HepG2 (cell line): ENCODE results near the gene C2orf92. TPM values are rescaled to one million over a fixed set of nuclear protein-coding genes. Genes with fewer than 3 reads are reported as not detected.

Experiments
- GTF2F1 ChIP-seq: fragments of 150-350 bp; IDR thresholded peaks from 2 replicates; pipeline ENCODE4 v1.6.1; 2014; ENCODE audit warnings: low read length
- HMGXB3 ChIP-seq: sonication (generic); formaldehyde crosslinking; IDR thresholded peaks from 2 replicates; pipeline ENCODE4 v1.4.0; 2020; ENCODE audit warnings: missing genetic modification reagents, borderline replicate concordance
- JUN ChIP-seq: sonication (generic); formaldehyde crosslinking; IDR thresholded peaks from 2 replicates; pipeline ENCODE4 v1.4.0; 2020; ENCODE audit warnings: mild to moderate bottlenecking, missing genetic modification reagents
- MAFF ChIP-seq: IDR thresholded peaks from 2 replicates; pipeline ENCODE4 v1.6.1; 2011; ENCODE audit warnings: low read depth, low read length, improper control_type of control experiment
- NKX3-1 ChIP-seq: sonication (generic); formaldehyde crosslinking; IDR thresholded peaks from 2 replicates; pipeline ENCODE4 v1.5.0; 2020; ENCODE audit warnings: missing genetic modification reagents
- PRMT3 ChIP-seq: sonication (generic); formaldehyde crosslinking; IDR thresholded peaks from 2 replicates; pipeline ENCODE4 v1.8.1; 2022; ENCODE audit warnings: low read depth, mild to moderate bottlenecking, moderate library complexity, missing genetic modification reagents, borderline replicate concordance
- RAD51 ChIP-seq: fragments of 450-650 bp; IDR thresholded peaks from 2 replicates; pipeline ENCODE4 v1.6.1; 2016; ENCODE audit warnings: borderline replicate concordance
- SP5 ChIP-seq: IDR thresholded peaks from 2 replicates; pipeline ENCODE4 v1.6.1; 2016; ENCODE audit warnings: low read depth, borderline replicate concordance
- STAT6 ChIP-seq: sonication (generic); formaldehyde crosslinking; IDR thresholded peaks from 2 replicates; pipeline ENCODE4 v1.4.0; 2020; ENCODE audit warnings: missing genetic modification reagents, mild to moderate bottlenecking, borderline replicate concordance
- TFDP2 ChIP-seq: sonication (generic); formaldehyde crosslinking; IDR thresholded peaks from 2 replicates; pipeline ENCODE4 v1.4.0; 2020; ENCODE audit warnings: missing genetic modification reagents
- ZNF382 ChIP-seq: sonication (generic); formaldehyde crosslinking; IDR thresholded peaks from 2 replicates; pipeline ENCODE4 v1.5.0; 2020; ENCODE audit warnings: missing genetic modification reagents, mild to moderate bottlenecking, borderline replicate concordance
- ZNF569 ChIP-seq: sonication (generic); formaldehyde crosslinking; IDR thresholded peaks from 2 replicates; pipeline ENCODE4 v1.5.0; 2020; ENCODE audit warnings: mild to moderate bottlenecking, missing genetic modification reagents, moderate library complexity, borderline replicate concordance
- ZNF720 ChIP-seq: sonication (generic); formaldehyde crosslinking; IDR thresholded peaks from 2 replicates; pipeline ENCODE4 v1.4.0; 2020; ENCODE audit warnings: missing genetic modification reagents
- ZNF775 ChIP-seq: sonication (generic); formaldehyde crosslinking; IDR thresholded peaks from 2 replicates; pipeline ENCODE4 v1.4.0; 2020; ENCODE audit warnings: missing genetic modification reagents, mild to moderate bottlenecking, moderate library complexity, borderline replicate concordance
- ZNF891 ChIP-seq: sonication (generic); formaldehyde crosslinking; IDR thresholded peaks from 2 replicates; pipeline ENCODE4 v1.5.0; 2020; ENCODE audit warnings: mild to moderate bottlenecking, missing genetic modification reagents
- ZSCAN22 ChIP-seq: sonication (generic); formaldehyde crosslinking; IDR thresholded peaks from 2 replicates; pipeline ENCODE4 v1.4.0; 2020; ENCODE audit warnings: mild to moderate bottlenecking, missing genetic modification reagents
- polyA plus RNA-seq, 8 experiments: library from polyadenylated mRNA; depleted of rRNA in 3 of 8; stranded (reverse) in 7 of 8; unstranded in 1 of 8; fragments of >200 nt; fragmentation: Illumina TruSeq in 4 of 8; extraction: Trizol in 4 of 8; gene quantifications; 2 replicates each; pipeline versions ENCODE4 v1.2.1 to v1.2.3, GENCODE V29; 2011 to 2016; ENCODE audit warnings: low read depth in 4 of 8, missing spikeins in 1 of 8, mixed read lengths in 1 of 8; ENCODE audit not compliant: insufficient read depth in 1 of 8
- total RNA-seq, 5 experiments: library from RNA; depleted of rRNA; stranded (reverse); fragments of >200 nt; fragmentation: Illumina TruSeq; extraction: Trizol; gene quantifications; 2 replicates each; pipeline ENCODE4 v1.2.3, GENCODE V29; 2016; ENCODE audit warnings: low read depth in 1 of 5
- TF ChIP-seq, protein P1 (sequence below): sonication (generic); formaldehyde crosslinking; IDR thresholded peaks from 2 replicates; pipeline ENCODE4 v1.4.0; 2020; ENCODE audit warnings: mild to moderate bottlenecking, low read depth, missing genetic modification reagents
- TF ChIP-seq, protein P2 (sequence below): sonication (generic); formaldehyde crosslinking; IDR thresholded peaks from 2 replicates; pipeline ENCODE4 v1.8.0; 2022; ENCODE audit warnings: mild to moderate bottlenecking, missing genetic modification reagents, borderline replicate concordance

The C2orf92 gene
- total and polyA plus RNA-seq, 2 of the 13 experiments (the other 11 are each of a cell fraction or from before 2014, with no cell fraction given): 4.9 to 5.0 TPM

- TF ChIP-seq TFDP2 (no peak), ZSCAN22 (no peak), GTF2F1 (no peak), SP5 (CRISPR knock-in tag) (no peak), ZNF720 (CRISPR knock-in tag) (0 out of 2 replicates have a peak, but pooled peaks have one; percentile 84), STAT6 (CRISPR knock-in tag) (0 out of 2 replicates have a peak, but pooled peaks have one; percentile 9), ZNF569 (CRISPR knock-in tag) (no peak), PRMT3 (CRISPR knock-in tag) (no peak), MAFF (no peak), ZNF891 (CRISPR knock-in tag) (no peak), NKX3-1 (CRISPR knock-in tag) (no peak), ZNF382 (CRISPR knock-in tag) (no peak), HMGXB3 (no peak), ZNF775 (no peak), JUN (CRISPR knock-in tag) (peak; percentile 53; the same call in 1 of the 2 replicates), RAD51 (no peak)
- TF ChIP-seq, protein P1, sequence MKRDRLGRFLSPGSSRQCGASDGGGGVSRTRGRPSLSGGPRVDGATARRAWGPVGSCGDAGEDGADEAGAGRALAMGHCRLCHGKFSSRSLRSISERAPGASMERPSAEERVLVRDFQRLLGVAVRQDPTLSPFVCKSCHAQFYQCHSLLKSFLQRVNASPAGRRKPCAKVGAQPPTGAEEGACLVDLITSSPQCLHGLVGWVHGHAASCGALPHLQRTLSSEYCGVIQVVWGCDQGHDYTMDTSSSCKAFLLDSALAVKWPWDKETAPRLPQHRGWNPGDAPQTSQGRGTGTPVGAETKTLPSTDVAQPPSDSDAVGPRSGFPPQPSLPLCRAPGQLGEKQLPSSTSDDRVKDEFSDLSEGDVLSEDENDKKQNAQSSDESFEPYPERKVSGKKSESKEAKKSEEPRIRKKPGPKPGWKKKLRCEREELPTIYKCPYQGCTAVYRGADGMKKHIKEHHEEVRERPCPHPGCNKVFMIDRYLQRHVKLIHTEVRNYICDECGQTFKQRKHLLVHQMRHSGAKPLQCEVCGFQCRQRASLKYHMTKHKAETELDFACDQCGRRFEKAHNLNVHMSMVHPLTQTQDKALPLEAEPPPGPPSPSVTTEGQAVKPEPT: 0 out of 2 replicates have a peak, but pooled peaks have one; percentile 6
- TF ChIP-seq, protein P2, sequence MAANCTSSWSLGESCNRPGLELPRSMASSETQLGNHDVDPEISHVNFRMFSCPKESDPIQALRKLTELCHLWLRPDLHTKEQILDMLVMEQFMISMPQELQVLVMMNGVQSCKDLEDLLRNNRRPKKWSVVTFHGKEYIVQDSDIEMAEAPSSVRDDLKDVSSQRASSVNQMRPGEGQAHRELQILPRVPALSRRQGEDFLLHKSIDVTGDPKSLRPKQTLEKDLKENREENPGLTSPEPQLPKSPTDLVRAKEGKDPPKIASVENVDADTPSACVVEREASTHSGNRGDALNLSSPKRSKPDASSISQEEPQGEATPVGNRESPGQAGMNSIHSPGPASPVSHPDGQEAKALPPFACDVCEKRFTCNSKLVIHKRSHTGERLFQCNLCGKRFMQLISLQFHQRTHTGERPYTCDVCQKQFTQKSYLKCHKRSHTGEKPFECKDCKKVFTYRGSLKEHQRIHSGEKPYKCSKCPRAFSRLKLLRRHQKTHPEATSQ (CRISPR knock-in tag): no peak
Measured at GRCh38 chr2:97645112-97645694, 24.3 kb upstream of the C2orf92 start (continued).
